GM23338 (cell line): ENCODE data around the gene DSC2. TPM values are rescaled to one million over a fixed set of nuclear protein-coding genes. Genes with fewer than 3 reads are reported as not detected.

Experiments
- ATAC-seq: fragments of 200-7000 bp; cut with Tn5 transposase; 3 replicates; pipeline ENCODE4 v1.9.1; 2020
- DNase-seq: peaks from one replicate; pipeline ENCODE4 v3.0.0-alpha.2; 2015; ENCODE audit warnings: low spot score
- H2AFZ ChIP-seq: fragments of 200-600 bp; sonication (generic); 2 replicates; pipeline ENCODE4 v1.8.0; 2016; ENCODE audit warnings: antibody characterized with exemption, mild to moderate bottlenecking, moderate library complexity
- H3F3A ChIP-seq: fragments of 200-600 bp; sonication (generic); replicated peaks from 2 replicates; pipeline ENCODE4 v1.8.0; 2017; ENCODE audit warnings: antibody characterized with exemption, mixed run types, low read depth
- H3K27ac ChIP-seq: fragments of 200-600 bp; sonication (generic); 2 replicates; pipeline ENCODE4 v1.6.1; 2016; ENCODE audit warnings: low read depth
- H3K27me3 ChIP-seq: fragments of 200-600 bp; sonication (generic); 2 replicates; pipeline ENCODE4 v1.8.0; 2016; ENCODE audit warnings: mild to moderate bottlenecking, mixed run types, moderate library complexity; ENCODE audit not compliant: insufficient read depth
- H3K36me3 ChIP-seq: fragments of 200-600 bp; sonication (generic); 2 replicates; pipeline ENCODE4 v1.8.0; 2016; ENCODE audit warnings: mild to moderate bottlenecking; ENCODE audit not compliant: insufficient read depth
- H3K4me1 ChIP-seq: fragments of 200-600 bp; sonication (generic); 2 replicates; pipeline ENCODE4 v1.8.0; 2016; ENCODE audit warnings: mild to moderate bottlenecking, moderate library complexity; ENCODE audit not compliant: insufficient read depth
- H3K4me2 ChIP-seq: fragments of 200-600 bp; sonication (generic); 2 replicates; pipeline ENCODE4 v1.7.1; 2017; ENCODE audit warnings: mixed run types
- H3K4me3 ChIP-seq: fragments of 200-600 bp; sonication (generic); 2 replicates; pipeline ENCODE4 v1.6.1; 2016; ENCODE audit warnings: mixed run types
- H3K79me2 ChIP-seq: fragments of 200-600 bp; sonication (generic); replicated peaks from 2 replicates; pipeline ENCODE4 v1.8.0; 2017; ENCODE audit warnings: mild to moderate bottlenecking; ENCODE audit not compliant: insufficient read depth
- H3K9me2 ChIP-seq: fragments of 200-600 bp; sonication (generic); 2 replicates; pipeline ENCODE4 v1.8.0; 2017; ENCODE audit not compliant: insufficient read depth
- H4K20me1 ChIP-seq: fragments of 200-600 bp; sonication (generic); replicated peaks from 2 replicates; pipeline ENCODE4 v1.8.0; 2017; ENCODE audit warnings: mild to moderate bottlenecking; ENCODE audit not compliant: insufficient read depth
- H3K27ac Mint-ChIP-seq: 2 replicates; pipeline ENCODE4 v1.8.0; 2020; ENCODE audit warnings: inconsistent platforms, mild to moderate bottlenecking, moderate library complexity, mixed read lengths
- H3K27me3 Mint-ChIP-seq: 3 replicates; pipeline ENCODE4 v1.8.0; 2022; ENCODE audit warnings: low read depth, mild to moderate bottlenecking, moderate library complexity, mixed read lengths, inconsistent platforms; ENCODE audit not compliant: insufficient read depth, poor library complexity
- H3K36me3 Mint-ChIP-seq: 3 replicates; pipeline ENCODE4 v1.8.0; 2021; ENCODE audit warnings: low read depth, mild to moderate bottlenecking, inconsistent platforms, moderate library complexity, mixed read lengths
- H3K4me1 Mint-ChIP-seq: 3 replicates; pipeline ENCODE4 v1.8.0; 2020; ENCODE audit warnings: mild to moderate bottlenecking, inconsistent platforms, mixed read lengths
- H3K4me3 Mint-ChIP-seq: 3 replicates; pipeline ENCODE4 v1.8.0; 2021; ENCODE audit warnings: moderate library complexity, mild to moderate bottlenecking, inconsistent platforms, mixed read lengths
- H3K9me3 Mint-ChIP-seq: 3 replicates; pipeline ENCODE4 v1.8.0; 2020; ENCODE audit warnings: moderate library complexity, mild to moderate bottlenecking, inconsistent platforms, mixed read lengths
- CTCF ChIP-seq, 2 experiments: fragments of 200-600 bp in 1 of 2; sonication (generic) in 1 of 2; conservative IDR thresholded peaks; 2 replicates each; pipeline versions ENCODE4 v1.5.1 to v1.6.1; 2016 to 2017; ENCODE audit warnings: antibody characterized with exemption in 2 of 2, low read depth in 2 of 2, mild to moderate bottlenecking in 2 of 2, moderate library complexity in 1 of 2
- EZH2 ChIP-seq: fragments of 200-600 bp; sonication (generic); IDR thresholded peaks from one replicate; pipeline ENCODE4 v1.8.0; 2017; ENCODE audit warnings: antibody characterized with exemption, mild to moderate bottlenecking, low read depth; ENCODE audit not compliant: unreplicated experiment
- EZH2phosphoT487 ChIP-seq: fragments of 200-600 bp; sonication (generic); IDR thresholded peaks from one replicate; pipeline ENCODE4 v1.8.1; 2018; ENCODE audit warnings: antibody characterized with exemption; ENCODE audit not compliant: unreplicated experiment
- NANOG ChIP-seq: IDR thresholded peaks from 2 replicates; pipeline ENCODE4 v1.6.1; 2016; ENCODE audit warnings: antibody characterized with exemption, borderline replicate concordance
- polyA plus RNA-seq: library from polyadenylated mRNA; unstranded; fragments of >200 nt; fragmentation: Nextera tagmentation; extraction: Ambion mirVana; gene quantifications from 2 replicates; pipeline ENCODE4 v1.2.1, GENCODE V29; 2016
- total RNA-seq: library from RNA; depleted of rRNA; stranded (reverse); fragments of >200 nt; shearing (Covaris generic); gene quantifications from 2 replicates; pipeline ENCODE4 v1.2.3, GENCODE V29; 2014
- TF ChIP-seq, protein P1 (sequence below): IDR thresholded peaks from 2 replicates; pipeline ENCODE4 v1.6.1; 2016; ENCODE audit warnings: antibody characterized with exemption
- TF ChIP-seq, protein P2 (sequence below): fragments of 250-450 bp; sonication (Bioruptor Pico); IDR thresholded peaks from 2 replicates; pipeline ENCODE4 v1.5.0; 2020; ENCODE audit warnings: mild to moderate bottlenecking, moderate library complexity
- TF ChIP-seq, protein P3 (sequence below): IDR thresholded peaks from one replicate; pipeline ENCODE4 v1.6.1; 2018; ENCODE audit warnings: antibody characterized with exemption; ENCODE audit not compliant: unreplicated experiment

Gene DSC2
- total and polyA plus RNA-seq, 2 experiments from 2014 or later, result 10.5 to 20.4 TPM

DNA sequence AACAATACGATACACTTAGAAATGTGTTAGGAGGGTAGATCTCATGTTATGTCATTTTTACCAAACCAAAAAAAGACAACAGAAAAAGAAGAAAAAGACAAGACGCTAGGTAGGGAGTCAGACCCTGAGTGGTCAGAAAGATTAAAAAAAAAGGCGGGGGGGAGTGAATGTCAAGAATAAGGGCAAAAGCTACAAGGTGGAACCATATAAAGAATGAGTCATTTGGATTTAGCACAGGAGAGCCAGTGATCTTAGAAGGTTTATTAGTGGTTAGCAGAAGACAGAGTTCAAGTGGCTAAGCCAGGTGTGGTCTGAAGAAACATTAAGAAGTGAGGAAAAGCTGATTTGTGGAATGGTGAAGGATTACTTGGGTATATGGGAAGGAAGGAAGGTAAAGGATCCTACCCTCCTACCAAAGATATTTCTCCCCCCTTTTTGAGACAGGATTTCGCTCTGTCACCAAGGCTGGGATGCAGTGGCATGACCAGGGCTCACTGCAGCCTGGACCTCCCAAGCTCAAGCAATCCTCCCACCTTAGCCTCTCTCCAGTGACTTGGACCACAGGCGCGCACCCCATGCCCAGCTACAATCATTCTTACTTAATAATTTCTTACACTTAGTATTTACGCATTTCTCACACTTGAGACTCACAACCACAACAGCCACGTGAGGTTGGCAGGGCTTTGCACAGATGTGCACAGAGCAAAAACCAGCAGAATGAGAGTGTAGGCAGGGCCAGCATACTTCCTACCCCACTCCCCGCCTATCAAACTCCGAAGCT lies 2.6 kb downstream of the DSC2 start:
- no peaks in the 10 kb centered on the region for H3K9me3 Mint-ChIP-seq
- Histone ChIP-seq H3K79me2 (peaks cover 53% of the 10 kb centered on the region), H3K4me2 (peak overlapping the region; percentile 79), H4K20me1 (no peaks in the 10 kb centered on the region), H3K27ac (no peak overlapping the region), H3K4me3 (peak overlapping the region; percentile 88), H3K9me2 (no peaks in the 10 kb centered on the region), H3K4me1 (peaks cover 20% of the 10 kb centered on the region), H3K36me3 (no peaks in the 10 kb centered on the region), H3F3A (no peaks in the 10 kb centered on the region), H2AFZ (no peak overlapping the region), H3K27me3 (peaks cover 6% of the 10 kb centered on the region; the same call in 1 of the 2 replicates)
- H3K36me3 Mint-ChIP-seq, result no peaks in the 10 kb centered on the region
- H3K27ac Mint-ChIP-seq, result no peak overlapping the region; the same call in 1 of the 2 replicates
- peak overlapping the region; percentile 80 for H3K4me3 Mint-ChIP-seq
- no peak for DNase-seq
- no peak for ATAC-seq
- H3K4me1 Mint-ChIP-seq, result peaks cover 35% of the 10 kb centered on the region
- no peak for TF ChIP-seq CTCF (conservative IDR thresholded peaks at IDR 0.05; ENCODE audit: low read depth in 2 of 2)
- TF ChIP-seq, protein P1, sequence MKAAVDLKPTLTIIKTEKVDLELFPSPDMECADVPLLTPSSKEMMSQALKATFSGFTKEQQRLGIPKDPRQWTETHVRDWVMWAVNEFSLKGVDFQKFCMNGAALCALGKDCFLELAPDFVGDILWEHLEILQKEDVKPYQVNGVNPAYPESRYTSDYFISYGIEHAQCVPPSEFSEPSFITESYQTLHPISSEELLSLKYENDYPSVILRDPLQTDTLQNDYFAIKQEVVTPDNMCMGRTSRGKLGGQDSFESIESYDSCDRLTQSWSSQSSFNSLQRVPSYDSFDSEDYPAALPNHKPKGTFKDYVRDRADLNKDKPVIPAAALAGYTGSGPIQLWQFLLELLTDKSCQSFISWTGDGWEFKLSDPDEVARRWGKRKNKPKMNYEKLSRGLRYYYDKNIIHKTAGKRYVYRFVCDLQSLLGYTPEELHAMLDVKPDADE, result no peak
- TF ChIP-seq NANOG, result no peak
- no peak for TF ChIP-seq EZH2phosphoT487
- TF ChIP-seq EZH2, result no peak
- TF ChIP-seq, protein P2, sequence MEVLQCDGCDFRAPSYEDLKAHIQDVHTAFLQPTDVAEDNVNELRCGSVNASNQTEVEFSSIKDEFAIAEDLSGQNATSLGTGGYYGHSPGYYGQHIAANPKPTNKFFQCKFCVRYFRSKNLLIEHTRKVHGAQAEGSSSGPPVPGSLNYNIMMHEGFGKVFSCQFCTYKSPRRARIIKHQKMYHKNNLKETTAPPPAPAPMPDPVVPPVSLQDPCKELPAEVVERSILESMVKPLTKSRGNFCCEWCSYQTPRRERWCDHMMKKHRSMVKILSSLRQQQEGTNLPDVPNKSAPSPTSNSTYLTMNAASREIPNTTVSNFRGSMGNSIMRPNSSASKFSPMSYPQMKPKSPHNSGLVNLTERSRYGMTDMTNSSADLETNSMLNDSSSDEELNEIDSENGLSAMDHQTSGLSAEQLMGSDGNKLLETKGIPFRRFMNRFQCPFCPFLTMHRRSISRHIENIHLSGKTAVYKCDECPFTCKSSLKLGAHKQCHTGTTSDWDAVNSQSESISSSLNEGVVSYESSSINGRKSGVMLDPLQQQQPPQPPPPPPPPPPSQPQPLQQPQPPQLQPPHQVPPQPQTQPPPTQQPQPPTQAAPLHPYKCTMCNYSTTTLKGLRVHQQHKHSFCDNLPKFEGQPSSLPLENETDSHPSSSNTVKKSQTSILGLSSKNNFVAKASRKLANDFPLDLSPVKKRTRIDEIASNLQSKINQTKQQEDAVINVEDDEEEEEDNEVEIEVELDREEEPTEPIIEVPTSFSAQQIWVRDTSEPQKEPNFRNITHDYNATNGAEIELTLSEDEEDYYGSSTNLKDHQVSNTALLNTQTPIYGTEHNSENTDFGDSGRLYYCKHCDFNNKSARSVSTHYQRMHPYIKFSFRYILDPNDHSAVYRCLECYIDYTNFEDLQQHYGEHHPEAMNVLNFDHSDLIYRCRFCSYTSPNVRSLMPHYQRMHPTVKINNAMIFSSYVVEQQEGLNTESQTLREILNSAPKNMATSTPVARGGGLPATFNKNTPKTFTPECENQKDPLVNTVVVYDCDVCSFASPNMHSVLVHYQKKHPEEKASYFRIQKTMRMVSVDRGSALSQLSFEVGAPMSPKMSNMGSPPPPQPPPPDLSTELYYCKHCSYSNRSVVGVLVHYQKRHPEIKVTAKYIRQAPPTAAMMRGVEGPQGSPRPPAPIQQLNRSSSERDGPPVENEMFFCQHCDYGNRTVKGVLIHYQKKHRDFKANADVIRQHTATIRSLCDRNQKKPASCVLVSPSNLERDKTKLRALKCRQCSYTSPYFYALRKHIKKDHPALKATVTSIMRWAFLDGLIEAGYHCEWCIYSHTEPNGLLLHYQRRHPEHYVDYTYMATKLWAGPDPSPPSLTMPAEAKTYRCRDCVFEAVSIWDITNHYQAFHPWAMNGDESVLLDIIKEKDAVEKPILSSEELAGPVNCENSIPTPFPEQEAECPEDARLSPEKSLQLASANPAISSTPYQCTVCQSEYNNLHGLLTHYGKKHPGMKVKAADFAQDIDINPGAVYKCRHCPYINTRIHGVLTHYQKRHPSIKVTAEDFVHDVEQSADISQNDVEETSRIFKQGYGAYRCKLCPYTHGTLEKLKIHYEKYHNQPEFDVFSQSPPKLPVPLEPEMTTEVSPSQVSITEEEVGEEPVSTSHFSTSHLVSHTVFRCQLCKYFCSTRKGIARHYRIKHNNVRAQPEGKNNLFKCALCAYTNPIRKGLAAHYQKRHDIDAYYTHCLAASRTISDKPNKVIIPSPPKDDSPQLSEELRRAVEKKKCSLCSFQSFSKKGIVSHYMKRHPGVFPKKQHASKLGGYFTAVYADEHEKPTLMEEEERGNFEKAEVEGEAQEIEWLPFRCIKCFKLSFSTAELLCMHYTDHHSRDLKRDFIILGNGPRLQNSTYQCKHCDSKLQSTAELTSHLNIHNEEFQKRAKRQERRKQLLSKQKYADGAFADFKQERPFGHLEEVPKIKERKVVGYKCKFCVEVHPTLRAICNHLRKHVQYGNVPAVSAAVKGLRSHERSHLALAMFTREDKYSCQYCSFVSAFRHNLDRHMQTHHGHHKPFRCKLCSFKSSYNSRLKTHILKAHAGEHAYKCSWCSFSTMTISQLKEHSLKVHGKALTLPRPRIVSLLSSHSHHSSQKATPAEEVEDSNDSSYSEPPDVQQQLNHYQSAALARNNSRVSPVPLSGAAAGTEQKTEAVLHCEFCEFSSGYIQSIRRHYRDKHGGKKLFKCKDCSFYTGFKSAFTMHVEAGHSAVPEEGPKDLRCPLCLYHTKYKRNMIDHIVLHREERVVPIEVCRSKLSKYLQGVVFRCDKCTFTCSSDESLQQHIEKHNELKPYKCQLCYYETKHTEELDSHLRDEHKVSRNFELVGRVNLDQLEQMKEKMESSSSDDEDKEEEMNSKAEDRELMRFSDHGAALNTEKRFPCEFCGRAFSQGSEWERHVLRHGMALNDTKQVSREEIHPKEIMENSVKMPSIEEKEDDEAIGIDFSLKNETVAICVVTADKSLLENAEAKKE (CRISPR knock-in tag), result no peak
- TF ChIP-seq, protein P3, sequence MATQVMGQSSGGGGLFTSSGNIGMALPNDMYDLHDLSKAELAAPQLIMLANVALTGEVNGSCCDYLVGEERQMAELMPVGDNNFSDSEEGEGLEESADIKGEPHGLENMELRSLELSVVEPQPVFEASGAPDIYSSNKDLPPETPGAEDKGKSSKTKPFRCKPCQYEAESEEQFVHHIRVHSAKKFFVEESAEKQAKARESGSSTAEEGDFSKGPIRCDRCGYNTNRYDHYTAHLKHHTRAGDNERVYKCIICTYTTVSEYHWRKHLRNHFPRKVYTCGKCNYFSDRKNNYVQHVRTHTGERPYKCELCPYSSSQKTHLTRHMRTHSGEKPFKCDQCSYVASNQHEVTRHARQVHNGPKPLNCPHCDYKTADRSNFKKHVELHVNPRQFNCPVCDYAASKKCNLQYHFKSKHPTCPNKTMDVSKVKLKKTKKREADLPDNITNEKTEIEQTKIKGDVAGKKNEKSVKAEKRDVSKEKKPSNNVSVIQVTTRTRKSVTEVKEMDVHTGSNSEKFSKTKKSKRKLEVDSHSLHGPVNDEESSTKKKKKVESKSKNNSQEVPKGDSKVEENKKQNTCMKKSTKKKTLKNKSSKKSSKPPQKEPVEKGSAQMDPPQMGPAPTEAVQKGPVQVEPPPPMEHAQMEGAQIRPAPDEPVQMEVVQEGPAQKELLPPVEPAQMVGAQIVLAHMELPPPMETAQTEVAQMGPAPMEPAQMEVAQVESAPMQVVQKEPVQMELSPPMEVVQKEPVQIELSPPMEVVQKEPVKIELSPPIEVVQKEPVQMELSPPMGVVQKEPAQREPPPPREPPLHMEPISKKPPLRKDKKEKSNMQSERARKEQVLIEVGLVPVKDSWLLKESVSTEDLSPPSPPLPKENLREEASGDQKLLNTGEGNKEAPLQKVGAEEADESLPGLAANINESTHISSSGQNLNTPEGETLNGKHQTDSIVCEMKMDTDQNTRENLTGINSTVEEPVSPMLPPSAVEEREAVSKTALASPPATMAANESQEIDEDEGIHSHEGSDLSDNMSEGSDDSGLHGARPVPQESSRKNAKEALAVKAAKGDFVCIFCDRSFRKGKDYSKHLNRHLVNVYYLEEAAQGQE, result no peak
- peaks cover 4% of the 10 kb centered on the region for H3K27me3 Mint-ChIP-seq
